ENCODE results near the gene EXT2.
A peak's percentile ranks its signal among the peaks of the same experiment; 100 is the strongest.

Gene EXT2

GRCh38 chr11:44277196-44278090, 182.0 kb downstream of the EXT2 start:
- no peak for TF ChIP-seq CTCF (IDR thresholded peaks at IDR 0.05)

- TF ChIP-seq CTCF (IDR thresholded peaks at IDR 0.05), result no peak
These were observed 184.0 kb downstream of the EXT2 start for GRCh38 chr11:44279483-44279882.

- TF ChIP-seq CTCF (IDR thresholded peaks at IDR 0.05), result no peak
These were observed 184.8 kb downstream of the EXT2 start for GRCh38 chr11:44280257-44280656.

- TF ChIP-seq CTCF (IDR thresholded peaks at IDR 0.05), result no peak
These were observed 185.7 kb downstream of the EXT2 start for GRCh38 chr11:44281151-44281550.

- no peak for TF ChIP-seq CTCF (IDR thresholded peaks at IDR 0.05)
These were observed 187.1 kb downstream of the EXT2 start for GRCh38 chr11:44282620-44283019.

- TF ChIP-seq CTCF (IDR thresholded peaks at IDR 0.05), result no peak
These were observed 190.3 kb downstream of the EXT2 start for GRCh38 chr11:44285756-44286155.

GRCh38 chr11:44286268-44286880, 190.9 kb downstream of the EXT2 start:
- peak; percentile 96 for TF ChIP-seq CTCF (IDR thresholded peaks at IDR 0.05)
